GM12878 (cell line): ENCODE measurements around the gene ATP2C1. TPM values are rescaled to one million over a fixed set of nuclear protein-coding genes. Genes with fewer than 3 reads are reported as not detected.

Experiments used
- ATAC-seq: fragments of 200-7000 bp; cut with Tn5 transposase; 3 replicates; pipeline ENCODE4 v1.9.1; 2020; ENCODE audit warnings: mild to moderate bottlenecking, moderate library complexity
- BruUV-seq: library from RNA; stranded (reverse); fragments of 400-500 nt; replicated peaks from 2 replicates; lab custom pipeline; 2021; lab: Mats Ljungman, UMichigan
- CTCF ChIA-PET: fragments of 300-600 bp; sonication (Branson Sonifier 250); formaldehyde crosslinking; extraction: SDS; loops from one replicate; lab custom pipeline; 2021; ENCODE audit warnings: inconsistent platforms; lab: Yijun Ruan, JAX
- POLR2A ChIA-PET: fragments of 350-600 bp; formaldehyde crosslinking; extraction: SDS; loops from one replicate; lab custom pipeline; 2021; ENCODE audit warnings: inconsistent platforms; lab: Charles Lee
- RAD21 ChIA-PET: fragments of 300-600 bp; sonication (Branson Sonifier 250); formaldehyde crosslinking; loops from one replicate; lab custom pipeline; 2023; ENCODE audit warnings: antibody characterized with exemption; ENCODE audit not compliant: unreplicated experiment; lab: Charles Lee
- SMC1A ChIA-PET: fragments of 300-600 bp; sonication (Branson Sonifier 250); formaldehyde crosslinking; loops from one replicate; lab custom pipeline; 2023; ENCODE audit not compliant: unreplicated experiment, uncharacterized antibody; lab: Charles Lee
- DNase-seq: peaks from one replicate; pipeline ENCODE4 v3.0.0-alpha.2; 2011; ENCODE audit warnings: low read depth, low spot score
- FAIRE-seq: peaks from 3 replicates; lab custom pipeline; 2011; peaks lifted over from hg19 to GRCh38; lab: Jason Lieb, UNC
- H2AFZ ChIP-seq: 2 replicates; pipeline ENCODE4 v1.6.0; 2011; ENCODE audit warnings: low read depth, low read length, control low read depth; ENCODE audit not compliant: control insufficient read depth
- H3K27ac ChIP-seq: 2 replicates; pipeline ENCODE4 v1.5.1; 2011; ENCODE audit warnings: control low read depth; ENCODE audit not compliant: control insufficient read depth, insufficient read depth
- H3K27me3 ChIP-seq, 2 experiments: replicated peaks in 1 of 2; 2 replicates each; pipeline versions ENCODE4 v1.6.0 to v1.6.1; 2011; ENCODE audit warnings: low read length in 1 of 2; ENCODE audit not compliant: control insufficient read depth in 2 of 2, insufficient read depth in 2 of 2
- H3K36me3 ChIP-seq, 2 experiments: 2 replicates each; pipeline ENCODE4 v1.5.1; 2011; ENCODE audit warnings: low read length in 1 of 2; ENCODE audit not compliant: control insufficient read depth in 2 of 2, insufficient read depth in 2 of 2
- H3K4me1 ChIP-seq: 2 replicates; pipeline ENCODE4 v1.6.1; 2011; ENCODE audit warnings: mild to moderate bottlenecking, low read length, moderate library complexity, mixed read lengths; ENCODE audit not compliant: control insufficient read depth, insufficient read depth
- H3K4me2 ChIP-seq: 2 replicates; pipeline ENCODE4 v1.6.0; 2011; ENCODE audit warnings: control low read depth; ENCODE audit not compliant: control insufficient read depth, insufficient read depth
- H3K4me3 ChIP-seq: fragments of 200-600 bp; sonication (generic); 2 replicates; pipeline ENCODE4 v1.5.1; 2016
- H3K79me2 ChIP-seq: 2 replicates; pipeline ENCODE4 v1.6.0; 2011; ENCODE audit warnings: low read length; ENCODE audit not compliant: control insufficient read depth, insufficient read depth
- H3K9ac ChIP-seq: 2 replicates; pipeline ENCODE4 v1.8.0; 2011; ENCODE audit warnings: low read length, control low read depth, mixed read lengths; ENCODE audit not compliant: control insufficient read depth, insufficient read depth
- H3K9me3 ChIP-seq: replicated peaks from 3 replicates; pipeline ENCODE4 v1.5.1; 2011; ENCODE audit warnings: mild to moderate bottlenecking, low read length; ENCODE audit not compliant: control insufficient read depth, insufficient read depth
- H4K20me1 ChIP-seq: 2 replicates; pipeline ENCODE4 v1.6.0; 2011; ENCODE audit not compliant: control insufficient read depth, insufficient read depth
- ATF7 ChIP-seq: fragments of 450-650 bp; IDR thresholded peaks from 2 replicates; pipeline ENCODE4 v1.6.1; 2016; ENCODE audit warnings: low read depth, mild to moderate bottlenecking
- BACH1 ChIP-seq: fragments of 450-650 bp; IDR thresholded peaks from 2 replicates; pipeline ENCODE4 v1.6.1; 2017; ENCODE audit warnings: mild to moderate bottlenecking, borderline replicate concordance
- CHD4 ChIP-seq: fragments of 200-600 bp; sonication (generic); IDR thresholded peaks from 2 replicates; pipeline ENCODE4 v1.6.1; 2016; ENCODE audit warnings: mild to moderate bottlenecking
- POLR2AphosphoS5 ChIP-seq: IDR thresholded peaks from 2 replicates; pipeline ENCODE4 v1.6.1; 2011; ENCODE audit warnings: mild to moderate bottlenecking, low read length, inconsistent platforms
- PRDM15 ChIP-seq: fragments of 450-650 bp; formaldehyde crosslinking; IDR thresholded peaks from 2 replicates; pipeline ENCODE4 v1.4.0; 2020; ENCODE audit warnings: mild to moderate bottlenecking, moderate library complexity
- RAD51 ChIP-seq: fragments of 450-650 bp; IDR thresholded peaks from 2 replicates; pipeline ENCODE4 v1.6.1; 2016; ENCODE audit warnings: moderate library complexity, mild to moderate bottlenecking, inconsistent platforms
- REST ChIP-seq: IDR thresholded peaks from 2 replicates; pipeline ENCODE4 v1.6.1; 2012; ENCODE audit warnings: mild to moderate bottlenecking, low read depth, low read length
- ZBTB33 ChIP-seq: fragments of 450-650 bp; IDR thresholded peaks from 2 replicates; pipeline ENCODE4 v1.6.1; 2017; ENCODE audit warnings: mild to moderate bottlenecking
- ZNF24 ChIP-seq: fragments of 450-650 bp; IDR thresholded peaks from 2 replicates; pipeline ENCODE4 v1.6.1; 2017; ENCODE audit warnings: antibody characterized with exemption, mild to moderate bottlenecking
- ZNF592 ChIP-seq: fragments of 450-650 bp; IDR thresholded peaks from 2 replicates; pipeline ENCODE4 v1.6.1; 2017; ENCODE audit warnings: mild to moderate bottlenecking, moderate library complexity
- in situ Hi-C: fragments of 300-500 bp; cut with MboI; formaldehyde crosslinking; loops from 9 replicates; pipeline ENCODE4 v1.14.3; 2018; ENCODE audit warnings: mixed read lengths
- intact Hi-C: fragments of 100-400 bp; cut with micrococcal nuclease; formaldehyde crosslinking; loops from one replicate; pipeline ENCODE4 v1.14.2; 2022; ENCODE audit not compliant: unreplicated experiment
- polyA plus RNA-seq, 11 experiments: library from polyadenylated mRNA; depleted of rRNA in 4 of 11; unstranded in 6 of 11; stranded (reverse) in 5 of 11; fragments of >200 nt; fragmentation: Nextera tagmentation in 4 of 11; fragmentation: Illumina TruSeq in 1 of 11; extraction: Ambion mirVana in 4 of 11; extraction: Trizol in 1 of 11; gene quantifications; 1 replicate in 1 of 11; 2 replicates in 10 of 11; pipeline versions ENCODE4 v1.2.1 to v1.2.3, GENCODE V29; 2011 to 2016; ENCODE audit warnings: inconsistent platforms in 2 of 11, missing spikeins in 2 of 11, low read depth in 1 of 11
- total RNA-seq, 4 experiments: library from RNA; depleted of rRNA in 3 of 4; stranded (reverse); fragments of >200 nt in 3 of 4; fragmentation: Illumina TruSeq in 1 of 4; extraction: Trizol in 1 of 4; gene quantifications; 2 replicates each; pipeline versions ENCODE4 v1.2.1 to v1.2.3, GENCODE V29; 2013 to 2021

Gene ATP2C1
- total and polyA plus RNA-seq, 10 of the 15 experiments (the other 5 are each of a cell fraction or from before 2014, with no cell fraction given), result 20.6 to 116 (median 55.1) TPM

GRCh38 chr3:130961458-130961857 lies 67.6 kb downstream of the ATP2C1 start:
- Histone ChIP-seq H3K36me3 (peaks cover 1 to 21% of the 10 kb centered on the region in 2 experiments), H3K9ac (no peak overlapping the region), H3K27me3 (no peaks in the 10 kb centered on the region), H3K4me3 (no peak overlapping the region), H3K4me1 (no peaks in the 10 kb centered on the region), H2AFZ (no peak overlapping the region), H4K20me1 (no peaks in the 10 kb centered on the region), H3K27ac (no peak overlapping the region), H3K9me3 (no peaks in the 10 kb centered on the region), H3K79me2 (no peaks in the 10 kb centered on the region), H3K4me2 (no peak overlapping the region)
- ChIA-PET SMC1A (no interaction called here), RAD21 (no interaction called here), CTCF (no interaction called here), POLR2A (no interaction called here)
- ATAC-seq (no peak), FAIRE-seq (no peak), DNase-seq (no peak)
- in situ Hi-C loops, result no loop called here
- BruUV-seq, result no TSS peak
- intact Hi-C loops, result no loop called here
- TF ChIP-seq ATF7 (no peak), PRDM15 (CRISPR knock-in tag) (no peak), POLR2AphosphoS5 (no peak), RAD51 (no peak), ZNF592 (no peak), ZBTB33 (no peak), BACH1 (no peak), ZNF24 (no peak), REST (no peak), CHD4 (no peak)
